MM.1S (cell line): Measurements from ENCODE around the gene CDKL5.

Experiments
- DNase-seq: peaks from one replicate; pipeline ENCODE4 v3.0.0-alpha.2; 2015
- H2AFZ ChIP-seq: fragments of 300-600 bp; sonication (generic); 2 replicates; pipeline ENCODE4 v1.6.0; 2016; ENCODE audit warnings: antibody characterized with exemption, low read length
- H3F3A ChIP-seq: fragments of 300-600 bp; sonication (generic); 2 replicates; pipeline ENCODE4 v1.6.1; 2016; ENCODE audit warnings: mild to moderate bottlenecking, antibody characterized with exemption, low read length, moderate library complexity, mixed read lengths; ENCODE audit not compliant: insufficient read depth
- H3K27ac ChIP-seq: fragments of 300-600 bp; sonication (generic); 2 replicates; pipeline ENCODE4 v1.5.1; 2016; ENCODE audit warnings: mild to moderate bottlenecking, low read length
- H3K27me3 ChIP-seq: fragments of 300-600 bp; sonication (generic); replicated peaks from 2 replicates; pipeline ENCODE4 v1.6.0; 2016; ENCODE audit warnings: low read length; ENCODE audit not compliant: insufficient read depth
- H3K36me3 ChIP-seq: fragments of 300-600 bp; sonication (generic); replicated peaks from 2 replicates; pipeline ENCODE4 v1.6.1; 2016; ENCODE audit warnings: mild to moderate bottlenecking, low read length, mixed read lengths; ENCODE audit not compliant: insufficient read depth
- H3K4me1 ChIP-seq: fragments of 300-600 bp; sonication (generic); 2 replicates; pipeline ENCODE4 v1.6.1; 2016; ENCODE audit warnings: low read length, mixed read lengths
- H3K4me2 ChIP-seq: fragments of 300-600 bp; sonication (generic); 2 replicates; pipeline ENCODE4 v1.6.0; 2016; ENCODE audit warnings: low read depth, low read length
- H3K4me3 ChIP-seq: fragments of 300-600 bp; sonication (generic); 2 replicates; pipeline ENCODE4 v1.5.1; 2016; ENCODE audit warnings: low read length, mixed read lengths
- H3K79me2 ChIP-seq: fragments of 300-600 bp; sonication (generic); 2 replicates; pipeline ENCODE4 v1.6.1; 2016; ENCODE audit warnings: mixed run types, low read length, mixed read lengths
- H3K9ac ChIP-seq: fragments of 300-600 bp; sonication (generic); 2 replicates; pipeline ENCODE4 v1.6.1; 2016; ENCODE audit warnings: low read length, mixed read lengths
- H3K9me2 ChIP-seq: fragments of 300-600 bp; sonication (generic); replicated peaks from 2 replicates; pipeline ENCODE4 v1.6.1; 2016; ENCODE audit warnings: mild to moderate bottlenecking, low read length, mixed read lengths; ENCODE audit not compliant: insufficient read depth
- H3K9me3 ChIP-seq: fragments of 300-600 bp; sonication (generic); replicated peaks from 2 replicates; pipeline ENCODE4 v1.6.1; 2016; ENCODE audit warnings: mild to moderate bottlenecking, low read length, mixed read lengths; ENCODE audit not compliant: insufficient read depth
- H4K20me1 ChIP-seq: fragments of 300-600 bp; sonication (generic); 2 replicates; pipeline ENCODE4 v1.6.1; 2016; ENCODE audit warnings: mild to moderate bottlenecking, low read length, moderate library complexity, mixed read lengths; ENCODE audit not compliant: insufficient read depth
- EZH2 ChIP-seq: fragments of 300-600 bp; sonication (generic); optimal IDR thresholded peaks from 2 replicates; pipeline ENCODE3; 2017; ENCODE audit warnings: low read depth, mild to moderate bottlenecking, antibody characterized with exemption, low read length, mixed read lengths
- EZH2phosphoT487 ChIP-seq: fragments of 300-600 bp; sonication (generic); IDR thresholded peaks from 2 replicates; pipeline ENCODE4 v1.6.1; 2018; ENCODE audit warnings: antibody characterized with exemption, low read length
- TF ChIP-seq, protein P1 (sequence below): fragments of 300-600 bp; sonication (generic); IDR thresholded peaks from 2 replicates; pipeline ENCODE4 v1.5.1; 2016; ENCODE audit warnings: antibody characterized with exemption, low read length, mixed read lengths

CDKL5 gene

DNA sequence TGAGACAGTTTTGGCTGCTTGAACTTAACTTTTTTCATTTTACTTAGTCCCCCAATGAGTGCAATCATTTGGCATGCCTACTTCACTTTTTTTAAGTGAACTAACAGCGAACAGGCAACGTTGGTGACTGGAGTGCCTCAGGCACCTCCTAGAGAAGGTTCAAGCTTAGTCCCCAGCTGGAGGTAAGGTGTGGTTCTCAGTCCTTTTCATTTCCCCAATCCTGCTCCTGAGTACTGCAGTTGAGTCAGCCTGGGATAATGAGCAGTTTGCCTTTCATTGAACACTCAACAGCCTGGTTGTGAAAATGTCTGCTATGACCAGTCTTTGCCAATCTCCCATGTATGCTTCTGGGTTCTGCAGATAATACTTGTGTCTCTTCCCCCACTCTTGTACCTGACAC, 109.5 kb downstream of the CDKL5 start:
- no peaks in the 10 kb centered on the region for H3K9me3 ChIP-seq
- H2AFZ ChIP-seq: no peak overlapping the region
- no peaks in the 10 kb centered on the region for H4K20me1 ChIP-seq
- no peak overlapping the region for H3K9ac ChIP-seq
- H3K4me2 ChIP-seq: no peak overlapping the region
- no peak overlapping the region for H3K27ac ChIP-seq
- H3K4me3 ChIP-seq: no peak overlapping the region
- no peaks in the 10 kb centered on the region for H3F3A ChIP-seq
- no peaks in the 10 kb centered on the region for H3K27me3 ChIP-seq
- TF ChIP-seq, protein P1, sequence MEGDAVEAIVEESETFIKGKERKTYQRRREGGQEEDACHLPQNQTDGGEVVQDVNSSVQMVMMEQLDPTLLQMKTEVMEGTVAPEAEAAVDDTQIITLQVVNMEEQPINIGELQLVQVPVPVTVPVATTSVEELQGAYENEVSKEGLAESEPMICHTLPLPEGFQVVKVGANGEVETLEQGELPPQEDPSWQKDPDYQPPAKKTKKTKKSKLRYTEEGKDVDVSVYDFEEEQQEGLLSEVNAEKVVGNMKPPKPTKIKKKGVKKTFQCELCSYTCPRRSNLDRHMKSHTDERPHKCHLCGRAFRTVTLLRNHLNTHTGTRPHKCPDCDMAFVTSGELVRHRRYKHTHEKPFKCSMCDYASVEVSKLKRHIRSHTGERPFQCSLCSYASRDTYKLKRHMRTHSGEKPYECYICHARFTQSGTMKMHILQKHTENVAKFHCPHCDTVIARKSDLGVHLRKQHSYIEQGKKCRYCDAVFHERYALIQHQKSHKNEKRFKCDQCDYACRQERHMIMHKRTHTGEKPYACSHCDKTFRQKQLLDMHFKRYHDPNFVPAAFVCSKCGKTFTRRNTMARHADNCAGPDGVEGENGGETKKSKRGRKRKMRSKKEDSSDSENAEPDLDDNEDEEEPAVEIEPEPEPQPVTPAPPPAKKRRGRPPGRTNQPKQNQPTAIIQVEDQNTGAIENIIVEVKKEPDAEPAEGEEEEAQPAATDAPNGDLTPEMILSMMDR: no peak
- TF ChIP-seq EZH2phosphoT487: no peak
- TF ChIP-seq EZH2: no peak
- H3K36me3 ChIP-seq: no peaks in the 10 kb centered on the region
- H3K79me2 ChIP-seq: no peaks in the 10 kb centered on the region
- H3K4me1 ChIP-seq: no peaks in the 10 kb centered on the region
- no peaks in the 10 kb centered on the region for H3K9me2 ChIP-seq
- DNase-seq: no peak

DNA sequence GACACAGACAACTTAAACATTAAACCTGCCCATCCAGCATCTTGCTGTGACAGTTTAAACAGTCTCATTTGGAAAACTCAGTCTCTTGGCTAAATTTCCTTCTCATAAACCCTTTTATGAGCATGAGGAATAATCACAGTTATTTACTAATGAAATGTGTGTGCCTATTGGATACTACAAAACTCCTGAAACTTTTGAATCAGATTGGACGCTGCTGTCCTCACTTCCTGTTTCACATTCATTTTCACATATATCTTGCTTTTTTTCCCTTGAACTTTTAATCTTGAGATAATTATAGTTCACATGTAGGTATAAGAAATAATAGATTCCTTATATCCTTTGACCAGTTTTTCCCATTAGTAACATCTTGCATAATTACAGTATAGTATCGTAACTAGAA, 111.7 kb downstream of the CDKL5 start:
- no peak overlapping the region for H2AFZ ChIP-seq
- H3K9me2 ChIP-seq: no peaks in the 10 kb centered on the region
- no peaks in the 10 kb centered on the region for H4K20me1 ChIP-seq
- no peaks in the 10 kb centered on the region for H3K27me3 ChIP-seq
- no peak overlapping the region for H3K9ac ChIP-seq
- H3K9me3 ChIP-seq: no peaks in the 10 kb centered on the region
- H3K4me3 ChIP-seq: no peak overlapping the region
- H3K79me2 ChIP-seq: no peaks in the 10 kb centered on the region
- no peak for TF ChIP-seq EZH2phosphoT487
- TF ChIP-seq, protein P1: no peak
- TF ChIP-seq EZH2: no peak
- DNase-seq: no peak
- no peaks in the 10 kb centered on the region for H3K36me3 ChIP-seq
- H3K4me1 ChIP-seq: no peaks in the 10 kb centered on the region
- no peaks in the 10 kb centered on the region for H3F3A ChIP-seq
- no peak overlapping the region for H3K27ac ChIP-seq
- H3K4me2 ChIP-seq: no peak overlapping the region

DNA sequence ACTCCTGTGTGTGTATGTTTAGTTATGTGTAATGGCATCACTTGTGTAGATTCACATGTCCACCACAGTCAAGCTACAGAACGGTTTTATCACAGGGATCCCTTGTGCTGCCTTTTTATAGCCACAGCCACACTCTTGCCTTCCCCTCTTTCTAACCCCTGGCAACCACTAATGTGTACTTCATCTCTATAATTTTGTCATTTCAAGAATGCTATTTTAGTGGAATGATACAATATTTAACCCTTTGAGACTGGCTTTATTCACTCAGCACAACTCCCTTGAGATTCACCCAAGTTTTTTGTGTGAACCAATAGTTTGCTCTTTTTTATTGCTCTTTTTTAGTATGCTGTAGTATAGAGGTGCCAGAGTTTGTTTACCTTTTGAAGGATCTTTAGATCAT, 112.1 kb downstream of the CDKL5 start:
- no peaks in the 10 kb centered on the region for H3K9me2 ChIP-seq
- no peaks in the 10 kb centered on the region for H3K79me2 ChIP-seq
- H3K4me3 ChIP-seq: no peak overlapping the region
- TF ChIP-seq EZH2phosphoT487: no peak
- TF ChIP-seq, protein P1: no peak
- TF ChIP-seq EZH2: no peak
- no peaks in the 10 kb centered on the region for H3K9me3 ChIP-seq
- no peaks in the 10 kb centered on the region for H3K36me3 ChIP-seq
- no peaks in the 10 kb centered on the region for H3K4me1 ChIP-seq
- H4K20me1 ChIP-seq: no peaks in the 10 kb centered on the region
- H3K9ac ChIP-seq: no peak overlapping the region
- H3K27me3 ChIP-seq: no peaks in the 10 kb centered on the region
- DNase-seq: no peak
- H3F3A ChIP-seq: no peaks in the 10 kb centered on the region
- no peak overlapping the region for H3K4me2 ChIP-seq
- no peak overlapping the region for H3K27ac ChIP-seq
- no peak overlapping the region for H2AFZ ChIP-seq

- Histone ChIP-seq H3K27ac (no peak overlapping the region), H3K9me3 (no peaks in the 10 kb centered on the region), H3K36me3 (no peaks in the 10 kb centered on the region), H3K4me3 (no peak overlapping the region), H3K4me1 (no peaks in the 10 kb centered on the region), H4K20me1 (no peaks in the 10 kb centered on the region), H3K4me2 (no peak overlapping the region), H3K79me2 (no peaks in the 10 kb centered on the region), H3K9ac (no peak overlapping the region), H3K9me2 (no peaks in the 10 kb centered on the region), H2AFZ (no peak overlapping the region), H3K27me3 (no peaks in the 10 kb centered on the region), H3F3A (no peaks in the 10 kb centered on the region)
- TF ChIP-seq, protein P1: no peak
- TF ChIP-seq EZH2: no peak
- no peak for TF ChIP-seq EZH2phosphoT487
- DNase-seq: no peak
Measured at GRCh38 chrX:18542131-18542530, 116.7 kb downstream of the CDKL5 start.
